ENCODE results near the gene ACSL5. TPM values are rescaled to one million over a fixed set of nuclear protein-coding genes. Genes with fewer than 3 reads are reported as not detected.
A peak's percentile ranks its signal among the peaks of the same experiment; 100 is the strongest.

Gene ACSL5
- total and polyA plus RNA-seq, 2 of the 4 experiments (the other 2 are of a cell fraction), result 0.87 to 1.3 TPM

- H3K18ac ChIP-seq (ENCODE audit: low read depth, low read length), result peak overlapping the region; percentile 74
- whole genome bisulfite sequencing, 2 experiments (ENCODE audit: extremely low coverage in 2 of 2, insufficient read length in 1 of 2), result 54% methylated on average over 6 of the region's 16 CpGs; no CpG with 5 or more reads in 1 of the 2 experiments
- H3K4me1 ChIP-seq (ENCODE audit: control insufficient read depth, insufficient read depth, low read length), result peaks cover 18% of the 10 kb centered on the region
- peak overlapping the region; percentile 90 for H2AK9ac ChIP-seq (replicated peaks; ENCODE audit: low read depth, low read length, poor library complexity)
- no peaks in the 10 kb centered on the region for H3K9me3 ChIP-seq (ENCODE audit: control insufficient read depth, insufficient read depth, low read length)
- H2BK5ac ChIP-seq (ENCODE audit: low read depth, low read length, poor library complexity, severe bottlenecking), result peak overlapping the region; percentile 46
- peak overlapping the region; percentile 97 for H2AFZ ChIP-seq (replicated peaks; ENCODE audit: low read length, poor library complexity)
- no peak overlapping the region for H3K56ac ChIP-seq (ENCODE audit: extremely low read depth, insufficient read depth, low read length)
- ChIA-PET CTCF (no interaction called here), POLR2A (ENCODE audit: unreplicated experiment) (no interaction called here)
- H2BK15ac ChIP-seq (ENCODE audit: low read depth, low read length), result peak overlapping the region; percentile 25; the same call in 2 of the 3 replicates
- in situ Hi-C loops (cut with MboI; ENCODE audit: low sequenced_read_pairs), result no loop called here
- H3K9ac ChIP-seq (ENCODE audit: low read depth, low read length), result peak overlapping the region; percentile 8
- peak overlapping the region; percentile 79 for H4K91ac ChIP-seq (ENCODE audit: insufficient read depth, low read depth, low read length)
- no peak overlapping the region for H3K4me3 ChIP-seq (ENCODE audit: insufficient read depth, low read depth, low read length)
- DNase-seq (peak; percentile 49), ATAC-seq (ENCODE audit: low read depth) (peak; percentile 63)
- H3K27me3 ChIP-seq (ENCODE audit: control insufficient read depth, insufficient read depth, low read length), result no peaks in the 10 kb centered on the region
- dilution Hi-C loops (cut with HindIII; ENCODE audit: low sequenced_read_pairs, unreplicated experiment), result no loop called here
- H3K36me3 ChIP-seq (ENCODE audit: control insufficient read depth, insufficient read depth, low read length), result no peaks in the 10 kb centered on the region
- peak overlapping the region; percentile 90 to 94 for H4K8ac ChIP-seq (ENCODE audit: low read depth in 2 of 2, low read length in 2 of 2)
- no peak for TF ChIP-seq MXI1 (IDR thresholded peaks at IDR 0.05; ENCODE audit: borderline replicate concordance, low read depth, low read length)
- TF ChIP-seq ELK1 (IDR thresholded peaks at IDR 0.05; ENCODE audit: borderline replicate concordance, low read depth, low read length), result no peak
- no peak for TF ChIP-seq BHLHE40 (IDR thresholded peaks at IDR 0.05; ENCODE audit: low read depth, low read length)
- TF ChIP-seq NFE2L2 (IDR thresholded peaks at IDR 0.05; ENCODE audit: low read depth, low read length), result no peak
- TF ChIP-seq CHD1 (IDR thresholded peaks at IDR 0.05; ENCODE audit: low read depth, low read length), result no peak
- no peak for TF ChIP-seq RFX5 (IDR thresholded peaks at IDR 0.05; ENCODE audit: low read depth, low read length)
- TF ChIP-seq FOS (IDR thresholded peaks at IDR 0.05; ENCODE audit: low read depth, low read length), result no peak
- TF ChIP-seq MAZ (IDR thresholded peaks at IDR 0.05; ENCODE audit: borderline replicate concordance, low read depth, low read length), result no peak
- TF ChIP-seq SMC3 (IDR thresholded peaks at IDR 0.05; ENCODE audit: low read depth, low read length), result no peak
- H4K20me1 ChIP-seq (ENCODE audit: insufficient read depth, low read length), result no peaks in the 10 kb centered on the region
- peak overlapping the region; percentile 26 for H2BK20ac ChIP-seq (ENCODE audit: low read depth, low read length)
- H2AK5ac ChIP-seq (ENCODE audit: low read depth, low read length), result 0 out of 2 replicates have a peak overlapping the region, but pooled peaks have one; percentile 15
- no peaks in the 10 kb centered on the region for H3K79me1 ChIP-seq (ENCODE audit: low read depth in 1 of 2, low read length in 2 of 2)
- no TSS peak for BruUV-seq (replicated peaks)
- peak overlapping the region; percentile 49 for H3K27ac ChIP-seq (ENCODE audit: insufficient read depth, low read length)
- H3K9me1 ChIP-seq (ENCODE audit: insufficient read depth, low read length), result peaks cover 10% of the 10 kb centered on the region; the same call in 1 of the 2 replicates
- peak overlapping the region; percentile 52; the same call in 1 of the 2 replicates for H3K23ac ChIP-seq (ENCODE audit: low read depth, low read length)
- H3K14ac ChIP-seq (replicated peaks; ENCODE audit: low read depth, low read length), result peak overlapping the region; percentile 96
- peak overlapping the region; percentile 47 for H3K4me2 ChIP-seq (ENCODE audit: low read depth, low read length)
- H4K5ac ChIP-seq (ENCODE audit: low read depth, low read length), result peak overlapping the region; percentile 83
- H2BK120ac ChIP-seq (ENCODE audit: low read depth, low read length), result peak overlapping the region; percentile 88; the same call in 1 of the 2 replicates
- H3K4ac ChIP-seq (ENCODE audit: low read depth, low read length), result peak overlapping the region; percentile 96
- intact Hi-C loops (cut with micrococcal nuclease), result no loop called here
These were observed 1.9 kb downstream of the ACSL5 start for GRCh38 chr10:112375721-112376395.

Measured in IMR-90 (cell line).